Liver (tissue), 3 donors: Measurements from ENCODE around the gene TGIF2.

Experiments used
- FOXA1 ChIP-seq: IDR thresholded peaks from 2 replicates; pipeline ENCODE4 v1.6.1; 2016; ENCODE audit warnings: antibody characterized with exemption
- GABPA ChIP-seq, 2 donors: IDR thresholded peaks in 1 of 2; conservative IDR thresholded peaks in 1 of 2; 2 replicates each; pipeline ENCODE4 v1.6.1; 2016; ENCODE audit warnings: antibody characterized with exemption in 2 of 2, mild to moderate bottlenecking in 1 of 2, moderate library complexity in 1 of 2
- JUND ChIP-seq, 2 donors: IDR thresholded peaks; 2 replicates each; pipeline ENCODE4 v1.6.1; 2016; ENCODE audit warnings: antibody characterized with exemption in 2 of 2
- RXRA ChIP-seq, 2 donors: IDR thresholded peaks; 2 replicates each; pipeline ENCODE4 v1.6.1; 2017 to 2018; ENCODE audit warnings: antibody characterized with exemption in 2 of 2, mild to moderate bottlenecking in 1 of 2
- TAF1 ChIP-seq: conservative IDR thresholded peaks from 2 replicates; pipeline ENCODE4 v1.6.1; 2016; ENCODE audit warnings: antibody characterized with exemption, mild to moderate bottlenecking
- YY1 ChIP-seq: IDR thresholded peaks from 2 replicates; pipeline ENCODE4 v1.6.1; 2016; ENCODE audit warnings: antibody characterized with exemption, mild to moderate bottlenecking
- TF ChIP-seq, protein P1 (sequence below): fragments of 150-350 bp; IDR thresholded peaks from 2 replicates; pipeline ENCODE4 v1.5.1; 2017; ENCODE audit warnings: improper control_type of control experiment, low read depth, low read length; ENCODE audit not compliant: missing input control
- TF ChIP-seq, protein P2 (sequence below): IDR thresholded peaks from 2 replicates; pipeline ENCODE4 v1.6.1; 2016; ENCODE audit warnings: antibody characterized with exemption
- TF ChIP-seq, protein P3 (sequence below): IDR thresholded peaks from 2 replicates; pipeline ENCODE4 v1.6.1; 2016; ENCODE audit warnings: antibody characterized with exemption, mild to moderate bottlenecking
- TF ChIP-seq, protein P4 (sequence below): IDR thresholded peaks from 2 replicates; pipeline ENCODE4 v1.6.1; 2016; ENCODE audit warnings: antibody characterized with exemption
- donor health status: healthy.
- donor health status: healthy.

DNA sequence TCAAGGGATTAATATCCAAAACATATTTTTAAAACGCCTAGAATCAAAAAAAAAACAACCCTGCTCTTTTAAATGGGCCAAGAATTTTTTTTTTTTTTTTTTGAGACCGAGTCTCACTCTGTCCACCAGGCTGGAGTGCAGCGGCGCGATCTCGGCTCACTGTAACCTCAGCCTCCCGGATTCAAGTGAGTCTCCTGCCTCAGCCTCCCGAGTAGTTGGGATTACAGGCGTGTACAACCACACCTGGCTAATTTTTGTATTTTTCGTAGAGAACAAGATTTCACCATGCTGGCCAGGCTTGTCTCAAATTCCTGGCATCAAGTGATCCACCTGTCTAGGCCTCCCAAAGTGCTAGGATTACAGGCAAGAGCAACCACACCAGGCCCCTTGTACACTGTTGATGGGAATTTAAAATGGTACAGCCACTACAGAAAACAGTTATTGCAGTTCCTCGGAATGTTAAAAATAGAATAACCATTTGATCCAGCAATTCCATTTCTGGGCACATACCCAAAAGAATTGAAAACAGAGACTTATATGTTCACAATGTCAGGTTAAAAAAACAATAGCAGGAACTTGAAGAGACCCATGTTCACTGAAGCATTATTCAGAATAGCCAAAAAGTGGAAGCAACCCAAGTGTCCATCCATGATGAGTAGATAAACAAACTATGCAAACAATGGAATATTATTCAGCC lies 35.2 kb upstream of the TGIF2 start:
- TF ChIP-seq, protein P1, sequence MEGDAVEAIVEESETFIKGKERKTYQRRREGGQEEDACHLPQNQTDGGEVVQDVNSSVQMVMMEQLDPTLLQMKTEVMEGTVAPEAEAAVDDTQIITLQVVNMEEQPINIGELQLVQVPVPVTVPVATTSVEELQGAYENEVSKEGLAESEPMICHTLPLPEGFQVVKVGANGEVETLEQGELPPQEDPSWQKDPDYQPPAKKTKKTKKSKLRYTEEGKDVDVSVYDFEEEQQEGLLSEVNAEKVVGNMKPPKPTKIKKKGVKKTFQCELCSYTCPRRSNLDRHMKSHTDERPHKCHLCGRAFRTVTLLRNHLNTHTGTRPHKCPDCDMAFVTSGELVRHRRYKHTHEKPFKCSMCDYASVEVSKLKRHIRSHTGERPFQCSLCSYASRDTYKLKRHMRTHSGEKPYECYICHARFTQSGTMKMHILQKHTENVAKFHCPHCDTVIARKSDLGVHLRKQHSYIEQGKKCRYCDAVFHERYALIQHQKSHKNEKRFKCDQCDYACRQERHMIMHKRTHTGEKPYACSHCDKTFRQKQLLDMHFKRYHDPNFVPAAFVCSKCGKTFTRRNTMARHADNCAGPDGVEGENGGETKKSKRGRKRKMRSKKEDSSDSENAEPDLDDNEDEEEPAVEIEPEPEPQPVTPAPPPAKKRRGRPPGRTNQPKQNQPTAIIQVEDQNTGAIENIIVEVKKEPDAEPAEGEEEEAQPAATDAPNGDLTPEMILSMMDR: no peak
- TF ChIP-seq FOXA1 (no peak), YY1 (no peak), TAF1 (no peak), GABPA (IDR thresholded peaks at IDR 0.05 in 1 of 2, conservative IDR thresholded peaks at IDR 0.05 in 1 of 2) (no peak), JUND (IDR thresholded peaks at IDR 0.05) (no peak), RXRA (IDR thresholded peaks at IDR 0.05) (no peak)
- TF ChIP-seq, protein P2, sequence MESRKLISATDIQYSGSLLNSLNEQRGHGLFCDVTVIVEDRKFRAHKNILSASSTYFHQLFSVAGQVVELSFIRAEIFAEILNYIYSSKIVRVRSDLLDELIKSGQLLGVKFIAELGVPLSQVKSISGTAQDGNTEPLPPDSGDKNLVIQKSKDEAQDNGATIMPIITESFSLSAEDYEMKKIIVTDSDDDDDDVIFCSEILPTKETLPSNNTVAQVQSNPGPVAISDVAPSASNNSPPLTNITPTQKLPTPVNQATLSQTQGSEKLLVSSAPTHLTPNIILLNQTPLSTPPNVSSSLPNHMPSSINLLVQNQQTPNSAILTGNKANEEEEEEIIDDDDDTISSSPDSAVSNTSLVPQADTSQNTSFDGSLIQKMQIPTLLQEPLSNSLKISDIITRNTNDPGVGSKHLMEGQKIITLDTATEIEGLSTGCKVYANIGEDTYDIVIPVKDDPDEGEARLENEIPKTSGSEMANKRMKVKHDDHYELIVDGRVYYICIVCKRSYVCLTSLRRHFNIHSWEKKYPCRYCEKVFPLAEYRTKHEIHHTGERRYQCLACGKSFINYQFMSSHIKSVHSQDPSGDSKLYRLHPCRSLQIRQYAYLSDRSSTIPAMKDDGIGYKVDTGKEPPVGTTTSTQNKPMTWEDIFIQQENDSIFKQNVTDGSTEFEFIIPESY: no peak
- TF ChIP-seq, protein P3, sequence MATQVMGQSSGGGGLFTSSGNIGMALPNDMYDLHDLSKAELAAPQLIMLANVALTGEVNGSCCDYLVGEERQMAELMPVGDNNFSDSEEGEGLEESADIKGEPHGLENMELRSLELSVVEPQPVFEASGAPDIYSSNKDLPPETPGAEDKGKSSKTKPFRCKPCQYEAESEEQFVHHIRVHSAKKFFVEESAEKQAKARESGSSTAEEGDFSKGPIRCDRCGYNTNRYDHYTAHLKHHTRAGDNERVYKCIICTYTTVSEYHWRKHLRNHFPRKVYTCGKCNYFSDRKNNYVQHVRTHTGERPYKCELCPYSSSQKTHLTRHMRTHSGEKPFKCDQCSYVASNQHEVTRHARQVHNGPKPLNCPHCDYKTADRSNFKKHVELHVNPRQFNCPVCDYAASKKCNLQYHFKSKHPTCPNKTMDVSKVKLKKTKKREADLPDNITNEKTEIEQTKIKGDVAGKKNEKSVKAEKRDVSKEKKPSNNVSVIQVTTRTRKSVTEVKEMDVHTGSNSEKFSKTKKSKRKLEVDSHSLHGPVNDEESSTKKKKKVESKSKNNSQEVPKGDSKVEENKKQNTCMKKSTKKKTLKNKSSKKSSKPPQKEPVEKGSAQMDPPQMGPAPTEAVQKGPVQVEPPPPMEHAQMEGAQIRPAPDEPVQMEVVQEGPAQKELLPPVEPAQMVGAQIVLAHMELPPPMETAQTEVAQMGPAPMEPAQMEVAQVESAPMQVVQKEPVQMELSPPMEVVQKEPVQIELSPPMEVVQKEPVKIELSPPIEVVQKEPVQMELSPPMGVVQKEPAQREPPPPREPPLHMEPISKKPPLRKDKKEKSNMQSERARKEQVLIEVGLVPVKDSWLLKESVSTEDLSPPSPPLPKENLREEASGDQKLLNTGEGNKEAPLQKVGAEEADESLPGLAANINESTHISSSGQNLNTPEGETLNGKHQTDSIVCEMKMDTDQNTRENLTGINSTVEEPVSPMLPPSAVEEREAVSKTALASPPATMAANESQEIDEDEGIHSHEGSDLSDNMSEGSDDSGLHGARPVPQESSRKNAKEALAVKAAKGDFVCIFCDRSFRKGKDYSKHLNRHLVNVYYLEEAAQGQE: no peak
- TF ChIP-seq, protein P4, sequence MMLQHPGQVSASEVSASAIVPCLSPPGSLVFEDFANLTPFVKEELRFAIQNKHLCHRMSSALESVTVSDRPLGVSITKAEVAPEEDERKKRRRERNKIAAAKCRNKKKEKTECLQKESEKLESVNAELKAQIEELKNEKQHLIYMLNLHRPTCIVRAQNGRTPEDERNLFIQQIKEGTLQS: no peak
